Measurements from ENCODE around the gene RYR1. TPM values are rescaled to one million over a fixed set of nuclear protein-coding genes. Genes with fewer than 3 reads are reported as not detected.
"Not testable (repeated sequence)": the region's sequence is repeated elsewhere in the genome, so short reads cannot be mapped to it uniquely, and the experiment has no call there.

The RYR1 gene
- total and polyA plus RNA-seq, 2 experiments from 2014 or later: under 0.01 TPM; not detected in 1

DNA sequence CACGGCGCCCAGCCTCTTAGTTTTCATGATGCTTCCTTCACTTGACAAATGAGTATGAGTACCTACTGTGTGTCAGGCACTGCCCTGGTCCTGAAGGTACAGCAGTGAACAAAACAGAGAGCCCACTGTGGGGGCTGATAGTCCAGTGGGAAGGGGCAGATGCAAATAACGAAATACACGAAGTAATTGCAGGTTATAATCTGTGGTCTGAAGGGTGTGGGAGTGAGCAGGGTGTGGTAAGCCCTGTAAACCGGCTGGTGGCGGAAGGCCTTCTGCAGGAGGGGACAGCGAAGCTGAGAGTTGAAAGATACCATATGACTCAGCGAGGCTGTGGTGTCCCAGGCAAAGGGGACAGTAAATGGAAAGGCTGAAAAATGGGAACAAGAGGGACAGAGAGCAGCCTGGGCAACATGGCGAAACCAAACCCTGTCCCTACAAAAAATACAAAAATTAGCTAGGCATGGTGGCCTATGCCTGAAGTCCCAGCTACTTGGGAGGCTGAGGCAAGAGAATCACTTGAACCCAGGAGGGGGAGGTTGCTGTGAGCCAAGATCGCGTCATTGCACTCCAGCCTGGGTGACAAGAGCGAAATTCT is 123.8 kb downstream of the RYR1 start:
- no peak for DNase-seq
- Histone ChIP-seq H3K4me1 (ENCODE audit: insufficient read depth) (peaks cover 7% of the 10 kb centered on the region), H4K20me1 (ENCODE audit: insufficient read depth) (no peaks in the 10 kb centered on the region), H3K36me3 (ENCODE audit: low read depth) (no peaks in the 10 kb centered on the region), H3K9me2 (ENCODE audit: insufficient read depth) (no peaks in the 10 kb centered on the region), H3F3A (ENCODE audit: insufficient read depth) (peaks cover 4% of the 10 kb centered on the region; the same call in 1 of the 2 replicates), H3K27ac (no peak overlapping the region), H3K4me3 (no peak overlapping the region), H3K79me2 (ENCODE audit: insufficient read depth) (no peaks in the 10 kb centered on the region), H3K9ac (no peak overlapping the region), H2AFZ (no peak overlapping the region), H3K9me3 (ENCODE audit: low read depth) (no peaks in the 10 kb centered on the region), H3K4me2 (ENCODE audit: unreplicated experiment) (no peak overlapping the region), H3K27me3 (replicated peaks; ENCODE audit: insufficient read depth) (no peaks in the 10 kb centered on the region)
- in situ Hi-C loops (cut with MboI): no loop called here
- TF ChIP-seq EZH2 (IDR thresholded peaks at IDR 0.05; ENCODE audit: insufficient read depth, poor library complexity, severe bottlenecking) (no peak), EZH2phosphoT487 (IDR thresholded peaks at IDR 0.05; ENCODE audit: insufficient read depth, low read depth) (no peak)
- WGBS, 2 experiments (ENCODE audit: low coverage in 1 of 2, low lambda C conversion rate in 2 of 2, missing lambda C conversion rate in 2 of 2): 59% methylated on average over 12 of the region's 12 CpGs

DNA sequence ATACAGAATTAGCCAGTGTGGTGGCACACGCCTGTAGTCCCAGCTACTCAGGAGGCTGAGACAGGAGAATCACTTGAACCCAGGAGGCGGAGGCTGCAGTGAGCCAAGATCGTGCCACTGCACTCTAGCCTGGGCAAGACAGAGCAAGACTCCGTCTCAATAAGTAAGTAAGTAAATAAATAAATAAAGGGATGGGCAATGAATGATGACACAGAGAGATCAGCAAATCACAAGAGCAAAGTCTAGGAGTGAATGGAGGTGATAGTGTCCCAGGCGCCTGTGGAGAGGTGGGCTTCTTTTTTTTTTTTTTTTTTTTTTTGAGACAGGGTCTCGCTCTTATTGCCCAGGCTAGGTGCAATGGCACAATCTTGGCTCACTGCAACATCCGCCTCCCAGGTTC is 125.4 kb downstream of the RYR1 start:
- H3K9me2 ChIP-seq (ENCODE audit: insufficient read depth): not testable (repeated sequence)

DNA sequence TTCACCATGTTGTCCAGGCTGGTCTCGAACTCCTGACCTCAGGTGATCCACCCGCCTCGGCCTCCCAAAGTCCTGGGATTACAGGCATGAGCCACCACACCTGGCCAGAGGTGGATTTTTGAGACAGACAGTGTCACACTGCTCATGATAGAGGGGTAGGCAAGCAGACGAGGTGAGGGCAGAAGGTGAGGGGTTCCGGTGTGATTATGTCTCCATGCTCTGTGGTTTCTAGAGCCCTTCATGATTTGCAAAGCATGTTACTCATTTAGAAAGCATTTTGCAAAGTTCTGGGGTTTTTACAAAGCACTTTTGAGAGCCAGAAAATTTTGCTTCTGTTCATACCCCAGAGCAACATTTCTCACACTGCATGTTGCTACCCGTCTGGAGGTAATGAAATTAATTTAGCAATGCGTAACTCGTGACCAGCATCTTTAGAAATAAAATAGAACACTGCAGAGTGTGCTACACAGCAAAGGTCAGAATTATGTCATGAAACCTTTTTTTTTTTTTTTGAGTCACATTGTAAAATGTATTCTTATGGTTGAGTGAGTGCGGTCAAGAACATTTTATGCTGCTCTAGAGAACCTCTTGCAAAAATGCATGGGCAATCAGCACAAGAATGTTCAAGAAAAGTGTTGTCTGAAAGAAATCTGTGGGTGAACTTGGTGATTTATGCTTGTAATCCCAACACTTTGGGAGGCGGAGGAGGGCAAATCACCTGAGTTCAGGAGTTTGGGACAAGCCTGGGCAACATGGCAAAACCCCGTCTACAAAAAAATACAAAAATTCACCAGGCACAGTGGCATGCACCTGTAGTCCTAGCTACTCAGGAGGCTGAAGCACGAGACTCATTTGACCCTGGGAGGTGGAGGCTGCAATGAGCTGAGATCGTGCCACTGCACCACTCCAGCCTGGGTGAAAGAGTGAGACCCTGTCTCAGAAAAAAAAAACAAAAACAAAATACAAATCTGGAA is 126.2 kb downstream of the RYR1 start:
- H3K36me3 ChIP-seq (ENCODE audit: low read depth): no peaks in the 10 kb centered on the region
- in situ Hi-C loops (cut with MboI): no loop called here
- H3K9me2 ChIP-seq (ENCODE audit: insufficient read depth): no peaks in the 10 kb centered on the region
- H3K9me3 ChIP-seq (ENCODE audit: low read depth): no peaks in the 10 kb centered on the region
- peaks cover 4% of the 10 kb centered on the region; the same call in 1 of the 2 replicates for H3F3A ChIP-seq (ENCODE audit: insufficient read depth)
- H3K79me2 ChIP-seq (ENCODE audit: insufficient read depth): no peaks in the 10 kb centered on the region
- no peak overlapping the region for H3K4me3 ChIP-seq
- H4K20me1 ChIP-seq (ENCODE audit: insufficient read depth): no peaks in the 10 kb centered on the region
- H3K4me1 ChIP-seq (ENCODE audit: insufficient read depth): peaks cover 7% of the 10 kb centered on the region
- no peak overlapping the region for H3K4me2 ChIP-seq (ENCODE audit: unreplicated experiment)
- TF ChIP-seq EZH2phosphoT487 (IDR thresholded peaks at IDR 0.05; ENCODE audit: insufficient read depth, low read depth) (no peak), EZH2 (IDR thresholded peaks at IDR 0.05; ENCODE audit: insufficient read depth, poor library complexity, severe bottlenecking) (no peak)
- no peak overlapping the region for H3K27ac ChIP-seq
- no peak overlapping the region for H2AFZ ChIP-seq
- H3K27me3 ChIP-seq (replicated peaks; ENCODE audit: insufficient read depth): peaks cover 4% of the 10 kb centered on the region
- peak; percentile 45 for DNase-seq
- H3K9ac ChIP-seq: no peak overlapping the region
- WGBS, 2 experiments (ENCODE audit: low coverage in 1 of 2, low lambda C conversion rate in 2 of 2, missing lambda C conversion rate in 2 of 2): 46 to 47% methylated on average over 13 of the region's 13 CpGs

More for the DNA sequence above, 125.4 kb downstream of the RYR1 start:
- H3K79me2 ChIP-seq (ENCODE audit: insufficient read depth); H3F3A ChIP-seq (ENCODE audit: insufficient read depth); H2AFZ ChIP-seq; H3K27me3 ChIP-seq (replicated peaks; ENCODE audit: insufficient read depth); in situ Hi-C loops (cut with MboI); H4K20me1 ChIP-seq (ENCODE audit: insufficient read depth); H3K4me3 ChIP-seq; H3K4me2 ChIP-seq (ENCODE audit: unreplicated experiment); H3K4me1 ChIP-seq (ENCODE audit: insufficient read depth); H3K36me3 ChIP-seq (ENCODE audit: low read depth); H3K9ac ChIP-seq; H3K9me3 ChIP-seq (ENCODE audit: low read depth); H3K27ac ChIP-seq; DNase-seq: not testable (repeated sequence)
- 70 to 84% methylated on average over 7 of the region's 7 CpGs for WGBS, 2 experiments (ENCODE audit: low coverage in 1 of 2, low lambda C conversion rate in 2 of 2, missing lambda C conversion rate in 2 of 2)

DNA sequence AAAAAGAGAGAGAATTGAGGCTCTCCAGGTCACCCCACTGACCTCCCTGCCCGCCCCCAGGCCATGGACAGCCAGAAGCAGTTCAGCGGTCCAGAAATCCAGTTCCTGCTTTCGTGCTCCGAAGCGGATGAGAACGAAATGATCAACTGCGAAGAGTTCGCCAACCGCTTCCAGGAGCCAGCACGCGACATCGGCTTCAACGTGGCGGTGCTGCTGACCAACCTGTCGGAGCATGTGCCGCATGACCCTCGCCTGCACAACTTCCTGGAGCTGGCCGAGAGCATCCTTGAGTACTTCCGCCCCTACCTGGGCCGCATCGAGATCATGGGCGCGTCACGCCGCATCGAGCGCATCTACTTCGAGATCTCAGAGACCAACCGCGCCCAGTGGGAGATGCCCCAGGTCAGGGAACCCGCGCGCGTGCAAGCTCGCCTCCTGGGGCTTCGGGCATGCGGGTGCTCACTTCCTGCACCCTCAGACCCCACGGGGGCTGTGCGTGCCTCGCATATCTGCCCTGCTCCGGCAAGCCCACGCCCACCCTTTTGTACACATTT is 127.6 kb downstream of the RYR1 start:
- Histone ChIP-seq H3K9ac (no peak overlapping the region), H3K9me3 (ENCODE audit: low read depth) (no peaks in the 10 kb centered on the region), H3K79me2 (ENCODE audit: insufficient read depth) (no peaks in the 10 kb centered on the region), H3K36me3 (ENCODE audit: low read depth) (no peaks in the 10 kb centered on the region), H3K4me1 (ENCODE audit: insufficient read depth) (peaks cover 7% of the 10 kb centered on the region), H4K20me1 (ENCODE audit: insufficient read depth) (no peaks in the 10 kb centered on the region), H3K27ac (no peak overlapping the region), H3K9me2 (ENCODE audit: insufficient read depth) (no peaks in the 10 kb centered on the region), H3F3A (ENCODE audit: insufficient read depth) (peaks cover 4% of the 10 kb centered on the region; the same call in 1 of the 2 replicates), H2AFZ (no peak overlapping the region), H3K4me3 (no peak overlapping the region), H3K4me2 (ENCODE audit: unreplicated experiment) (no peak overlapping the region), H3K27me3 (replicated peaks; ENCODE audit: insufficient read depth) (peaks cover 13% of the 10 kb centered on the region)
- 87 to 88% methylated on average over 41 to 42 of the region's 42 CpGs for WGBS, 2 experiments (ENCODE audit: low coverage in 1 of 2, low lambda C conversion rate in 2 of 2, missing lambda C conversion rate in 2 of 2)
- in situ Hi-C loops (cut with MboI): no loop called here
- no peak for TF ChIP-seq EZH2phosphoT487 (IDR thresholded peaks at IDR 0.05; ENCODE audit: insufficient read depth, low read depth)
- no peak for TF ChIP-seq EZH2 (IDR thresholded peaks at IDR 0.05; ENCODE audit: insufficient read depth, poor library complexity, severe bottlenecking)
- DNase-seq: no peak

All from GM23248 (cell line).